NCI-H82 (cell line): ENCODE results near the gene TMEM169.
"Not testable (repeated sequence)": the region's sequence is repeated elsewhere in the genome, so short reads cannot be mapped to it uniquely, and the experiment has no call there.

Experiments used
- DNase-seq: peaks from one replicate; lab custom pipeline; 2025; lab: John Stamatoyannopoulos, UW

Gene TMEM169

DNA sequence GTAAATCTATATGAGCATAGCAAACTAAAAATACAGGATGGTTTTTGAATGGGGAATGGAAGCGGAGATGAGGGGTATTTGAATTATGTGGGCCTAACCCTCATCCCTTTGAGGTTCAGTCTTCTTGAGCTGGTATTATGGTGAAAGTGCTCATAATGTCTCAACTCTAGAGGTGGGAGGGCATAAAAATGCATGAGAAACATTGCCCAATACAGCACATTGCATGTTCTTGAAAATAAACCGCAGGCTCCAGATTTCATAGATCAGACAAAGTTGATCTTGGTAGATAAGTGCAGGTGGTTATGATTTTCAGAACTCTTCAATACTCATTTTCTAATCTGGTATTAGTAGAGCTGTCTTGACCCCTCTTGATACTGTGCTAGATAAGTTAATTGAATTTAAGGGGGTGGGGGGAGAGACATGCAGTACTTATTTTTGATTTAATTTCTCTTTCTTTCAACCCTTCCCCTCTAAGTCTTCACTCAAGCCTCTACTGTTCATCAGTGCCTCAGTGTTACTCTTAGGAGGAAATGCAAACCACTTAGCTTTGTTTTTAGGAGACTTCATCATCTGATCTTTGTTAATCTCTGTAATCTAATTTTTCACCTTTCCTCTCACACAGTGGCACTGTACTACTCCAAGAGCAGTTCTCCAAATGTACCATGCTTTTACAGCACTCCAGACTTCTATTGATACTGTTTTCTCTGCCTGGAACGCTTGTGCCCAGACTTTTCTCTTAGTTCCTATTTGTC lies 49.6 kb downstream of the TMEM169 start:
- no peak for DNase-seq

DNA sequence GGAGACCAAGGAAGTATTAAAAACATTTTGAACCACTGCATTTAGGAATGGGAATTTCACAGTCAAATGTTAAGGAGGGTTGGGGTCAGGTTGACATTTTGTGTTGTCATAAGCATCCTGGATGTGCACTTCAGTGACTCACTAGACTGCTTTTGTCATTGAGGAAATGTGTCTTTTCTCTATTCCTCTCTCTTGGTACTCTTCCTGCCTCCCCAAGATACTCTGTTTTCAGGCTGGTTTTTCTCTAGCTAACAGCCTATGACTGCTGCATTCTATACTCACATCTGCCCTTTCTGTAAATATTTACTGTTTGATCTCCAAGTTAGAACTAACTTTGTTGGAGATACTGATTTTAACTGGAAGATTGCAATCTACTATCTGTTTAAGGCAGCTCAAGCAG lies 50.9 kb downstream of the TMEM169 start:
- no peak for DNase-seq

DNA sequence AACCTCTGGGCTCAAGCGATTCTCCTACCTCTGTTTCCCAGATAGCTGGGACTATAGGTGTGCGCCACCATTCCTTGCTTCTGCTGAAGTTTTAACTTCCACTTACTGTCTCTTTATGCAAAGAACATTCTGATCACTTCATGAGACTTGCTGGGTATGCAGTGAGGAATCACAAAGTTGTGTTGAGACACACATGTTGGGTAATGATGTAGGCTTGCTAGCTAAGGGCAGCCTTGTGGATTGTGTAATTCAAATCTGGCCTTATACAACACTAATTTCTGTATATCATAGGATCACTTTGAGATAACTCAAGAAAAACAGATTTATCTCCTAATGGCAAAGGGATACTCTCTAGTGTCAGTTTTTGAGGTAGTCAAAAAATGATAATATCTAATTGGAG lies 51.7 kb downstream of the TMEM169 start:
- no peak for DNase-seq

DNA sequence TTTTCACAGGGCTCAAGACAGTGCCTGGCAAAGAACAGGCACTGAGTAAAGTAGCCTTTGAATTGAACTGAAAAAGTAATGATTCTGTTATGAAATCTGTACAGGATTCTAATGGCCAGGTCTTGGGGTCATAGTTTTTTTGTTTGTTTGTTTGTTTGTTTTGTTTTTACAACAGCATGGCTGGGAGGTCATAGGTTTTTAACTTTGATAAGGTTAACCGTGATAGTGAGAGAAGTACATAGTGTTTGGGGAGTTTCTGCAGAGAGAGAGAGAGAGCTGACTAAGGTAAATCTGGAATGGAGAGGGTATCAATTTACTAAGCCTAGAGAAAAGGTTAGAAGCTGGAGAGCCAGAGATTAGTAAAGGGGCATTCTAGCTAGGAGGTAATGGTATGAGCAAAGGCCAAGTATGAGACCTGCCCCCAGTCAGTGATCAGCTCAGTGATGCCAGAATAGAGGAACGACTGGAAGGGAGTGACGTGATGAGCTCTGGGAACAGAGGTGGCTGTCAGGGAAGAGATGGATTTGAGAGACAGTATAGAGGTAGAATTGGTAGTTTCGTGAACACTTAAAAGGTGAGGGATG lies 53.3 kb downstream of the TMEM169 start:
- DNase-seq: peak; percentile 32

DNA sequence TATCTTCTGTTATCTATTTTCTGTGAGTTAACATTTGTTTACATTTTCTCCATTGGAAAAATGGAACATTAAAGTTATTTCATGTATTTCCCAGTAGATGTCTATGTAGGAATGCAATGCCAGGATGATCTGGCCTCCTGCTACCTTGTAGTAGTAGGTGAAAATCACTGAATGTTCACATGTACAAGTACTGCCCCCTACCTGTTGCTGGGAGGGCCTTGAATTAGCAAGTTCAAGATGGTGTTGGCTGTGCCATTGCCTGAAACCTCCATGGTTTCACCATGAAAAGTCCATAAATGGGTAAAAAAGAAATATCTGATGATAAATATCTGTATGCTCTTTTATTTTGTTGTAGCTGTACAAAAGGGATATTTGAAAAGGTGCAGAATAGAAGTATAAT lies 58.2 kb downstream of the TMEM169 start:
- peak; percentile 70 for DNase-seq

DNA sequence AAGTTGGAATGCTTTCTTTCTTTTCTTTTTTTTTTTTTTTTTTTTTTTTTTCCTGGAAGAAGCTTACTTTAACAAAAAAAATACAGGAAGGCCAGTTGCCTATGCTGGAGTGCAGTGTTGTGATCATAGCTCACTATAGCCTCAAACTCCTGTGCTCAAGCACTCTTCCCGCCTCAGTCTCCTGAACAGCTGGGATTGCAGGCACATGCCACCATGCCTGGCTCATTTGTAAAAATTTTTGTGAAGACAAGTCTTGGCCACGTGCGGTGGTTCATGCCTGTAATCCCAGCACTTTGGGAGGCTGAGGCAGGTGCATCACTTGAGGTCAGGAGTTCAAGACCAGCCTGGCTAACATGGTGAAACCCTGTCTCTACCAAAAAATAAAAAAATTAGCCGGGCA lies 59.8 kb downstream of the TMEM169 start:
- DNase-seq: not testable (repeated sequence)

DNA sequence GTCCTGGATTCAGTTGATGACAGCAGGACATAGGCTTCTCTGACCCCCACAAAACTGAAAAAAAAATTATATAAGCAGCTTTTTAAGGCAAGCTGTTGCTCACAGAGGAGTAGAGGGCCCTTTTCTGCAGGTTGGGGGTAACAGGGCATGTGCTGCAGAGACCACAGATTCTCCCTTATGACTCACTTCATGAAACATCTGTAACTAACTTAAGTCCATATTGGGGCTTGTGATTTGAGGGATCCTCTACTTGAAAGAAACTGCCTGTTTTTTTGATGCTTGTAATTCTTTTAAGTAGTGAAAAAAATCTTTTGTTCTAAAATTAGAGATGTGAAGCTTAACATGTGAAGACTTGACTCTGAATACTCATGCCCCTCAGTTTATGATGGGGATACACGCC lies 60.8 kb downstream of the TMEM169 start:
- DNase-seq: no peak

DNA sequence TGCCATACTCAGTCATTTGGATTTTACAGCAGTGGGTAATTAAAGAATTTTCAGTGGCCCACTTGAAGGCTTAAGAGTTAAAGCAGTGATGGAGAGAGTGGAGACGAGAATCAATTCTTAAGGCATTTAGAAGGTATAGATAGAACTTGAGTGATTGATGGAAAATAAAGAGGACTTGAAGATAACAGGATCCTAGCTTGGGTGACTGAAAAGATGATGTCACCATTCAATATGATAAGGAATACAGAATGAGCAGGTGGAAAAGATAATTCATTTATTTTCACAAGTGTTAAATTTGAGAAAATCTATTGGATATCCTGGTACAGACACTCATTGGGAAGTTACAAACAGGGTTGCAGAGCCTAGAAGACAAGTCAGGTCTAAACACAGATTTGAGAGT lies 62.7 kb downstream of the TMEM169 start:
- no peak for DNase-seq

DNA sequence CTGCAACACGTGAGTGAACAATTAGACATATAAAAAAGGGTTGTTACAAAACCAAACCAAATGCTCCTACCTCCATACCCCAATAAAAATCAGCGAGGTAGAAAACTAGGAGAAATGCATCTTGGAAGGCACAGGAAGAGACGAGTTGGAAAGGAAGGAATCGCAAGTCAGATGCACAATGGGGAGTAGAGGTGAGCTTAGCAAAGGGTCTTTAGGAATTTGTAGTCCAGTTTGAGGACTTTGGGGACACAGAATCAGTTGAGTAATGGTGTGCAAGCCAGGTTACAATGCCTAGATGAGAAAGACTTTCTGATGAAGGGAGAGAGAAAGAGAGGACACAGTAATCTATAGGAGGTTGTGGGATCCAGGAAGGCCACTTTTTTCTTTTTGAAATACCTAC lies 63.1 kb downstream of the TMEM169 start:
- DNase-seq: no peak

DNA sequence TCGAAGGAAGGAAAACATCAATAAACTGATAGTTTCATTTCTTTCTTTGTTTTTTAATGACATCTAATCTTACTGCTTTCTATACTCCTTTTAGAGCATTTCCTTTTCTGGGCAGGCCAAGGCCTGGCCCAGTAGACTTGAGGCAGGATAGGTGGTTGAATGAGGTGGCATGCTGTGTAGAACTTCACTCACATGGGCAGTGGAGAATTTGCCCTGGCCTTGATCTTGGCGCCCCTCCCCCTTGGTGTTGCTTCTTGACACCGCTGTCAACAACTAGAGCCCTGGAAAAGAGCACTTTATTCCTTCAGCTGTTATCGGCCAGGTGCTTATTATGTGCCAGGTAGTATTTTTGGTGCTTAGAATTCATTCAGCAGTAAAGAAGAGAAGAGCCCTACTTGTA lies 64.9 kb downstream of the TMEM169 start:
- peak; percentile 42 for DNase-seq

DNA sequence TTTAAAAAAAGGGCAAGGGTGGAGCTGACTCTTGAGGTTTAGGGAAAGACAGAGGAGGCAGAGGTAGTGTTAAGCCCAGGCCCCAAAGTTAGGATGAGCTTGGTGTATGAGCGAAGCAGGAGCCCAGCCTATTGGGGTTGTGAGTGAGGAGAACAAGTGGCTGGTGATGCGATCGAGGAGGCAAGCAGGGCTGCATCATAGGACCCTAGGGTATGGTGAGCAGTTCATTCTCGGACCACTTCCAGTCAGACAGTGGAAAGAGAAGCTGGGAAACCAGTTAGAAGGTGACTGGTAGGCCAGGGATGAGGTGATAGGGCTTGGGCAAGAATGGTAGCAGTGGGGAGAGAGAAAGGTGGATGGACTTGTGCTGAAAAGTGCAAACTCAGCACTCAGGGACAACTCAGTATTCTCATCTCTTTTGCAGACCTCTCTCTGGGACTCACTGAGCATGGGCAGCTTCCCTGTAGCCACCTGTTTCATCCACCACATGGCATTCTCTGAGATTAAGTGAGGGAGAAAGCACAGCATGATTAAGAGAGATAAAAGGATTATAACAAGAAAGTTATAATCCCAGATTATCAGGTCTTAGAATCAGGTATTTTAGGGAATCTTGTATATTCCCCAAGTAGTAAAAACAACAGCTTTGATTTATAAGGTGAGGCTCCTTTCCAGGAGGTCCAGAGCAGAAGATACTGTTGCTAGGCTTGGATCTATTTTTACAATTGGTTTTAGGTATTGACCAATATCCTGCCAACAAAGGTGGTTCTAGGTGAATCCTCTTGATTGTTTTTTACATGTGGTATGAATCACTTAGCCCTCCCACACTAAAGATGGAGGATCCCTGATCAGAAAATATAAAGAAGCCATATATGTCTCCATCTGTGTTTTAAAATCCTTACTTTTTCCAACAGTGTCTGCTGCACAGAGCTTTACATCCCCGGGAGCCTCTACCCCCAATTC lies 65.7 kb downstream of the TMEM169 start:
- DNase-seq: peak; percentile 93

DNA sequence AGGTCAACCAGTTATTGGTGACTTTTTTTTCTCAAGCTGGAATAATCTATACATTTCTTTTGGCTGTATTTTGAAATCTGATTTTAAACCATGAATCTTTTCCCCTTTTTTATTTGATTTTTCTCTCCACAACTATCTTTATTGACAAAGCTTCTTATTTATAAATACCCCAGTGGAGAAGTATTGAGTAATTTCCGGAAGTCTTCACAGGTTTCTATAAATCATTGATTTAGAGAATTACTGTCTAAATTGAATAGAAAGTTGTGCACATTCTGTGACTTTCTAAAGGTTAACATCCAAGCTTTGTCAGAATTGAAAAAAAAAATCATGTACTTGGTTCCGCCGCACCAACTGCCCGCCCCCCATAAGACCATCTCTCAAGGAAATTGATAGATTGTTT lies 67.3 kb downstream of the TMEM169 start:
- no peak for DNase-seq

DNA sequence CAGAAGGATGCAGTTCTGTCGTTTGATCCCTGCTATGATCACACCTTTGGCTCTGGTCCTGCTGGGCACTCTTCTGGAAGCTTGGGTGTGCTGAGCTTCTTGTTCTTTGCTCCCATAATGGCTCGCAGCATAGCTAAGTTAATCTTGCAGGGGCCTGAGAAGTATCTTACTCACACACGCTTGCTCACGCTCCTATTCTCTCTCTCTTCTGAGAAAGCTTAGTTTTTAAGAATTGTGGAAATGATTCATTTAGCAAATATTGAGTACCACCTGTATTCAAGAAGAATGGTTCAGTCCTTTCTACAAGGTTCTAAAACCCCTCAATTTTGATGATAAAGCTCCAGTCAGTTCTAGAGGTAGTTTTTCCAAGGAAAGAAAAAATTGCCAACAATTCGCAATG lies 68.0 kb downstream of the TMEM169 start:
- DNase-seq: no peak

DNA sequence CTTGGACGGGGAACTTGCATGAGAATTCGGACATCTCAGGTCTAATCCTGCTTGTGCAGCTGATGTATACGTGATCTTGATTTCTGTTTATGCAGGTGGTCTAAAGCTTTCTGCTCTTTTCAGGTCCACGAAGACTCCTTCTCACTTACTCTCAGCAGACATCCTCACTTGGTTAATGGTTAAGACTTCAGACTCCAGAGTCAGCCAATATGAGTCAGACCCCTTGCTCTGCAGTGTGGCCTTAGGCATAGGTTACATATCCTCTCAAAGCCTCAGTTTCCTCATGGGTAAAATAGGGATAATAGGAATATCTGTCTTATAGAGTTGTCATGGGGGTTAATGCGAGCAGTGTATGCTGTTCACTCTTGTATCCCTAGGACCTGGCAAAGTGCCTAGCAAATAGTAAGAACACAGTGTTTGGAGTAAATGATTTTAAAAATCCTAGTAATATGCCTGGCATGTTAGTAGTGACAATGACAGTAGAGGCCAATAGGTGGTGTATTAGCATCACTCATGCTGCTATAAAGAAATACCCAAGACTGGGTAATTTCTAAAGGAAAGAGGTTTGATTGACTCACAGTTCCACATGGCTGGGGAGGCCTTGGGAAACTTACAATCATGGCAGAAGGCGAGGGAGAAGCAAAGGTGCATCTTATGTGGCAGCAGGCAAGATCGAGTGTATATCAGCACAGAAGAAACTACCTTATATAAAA lies 69.8 kb downstream of the TMEM169 start:
- no peak for DNase-seq
